ENCODE data around the gene ZSWIM2.
"Not testable (repeated sequence)": the region's sequence is repeated elsewhere in the genome, so short reads cannot be mapped to it uniquely, and the experiment has no call there.

The ZSWIM2 gene

DNA sequence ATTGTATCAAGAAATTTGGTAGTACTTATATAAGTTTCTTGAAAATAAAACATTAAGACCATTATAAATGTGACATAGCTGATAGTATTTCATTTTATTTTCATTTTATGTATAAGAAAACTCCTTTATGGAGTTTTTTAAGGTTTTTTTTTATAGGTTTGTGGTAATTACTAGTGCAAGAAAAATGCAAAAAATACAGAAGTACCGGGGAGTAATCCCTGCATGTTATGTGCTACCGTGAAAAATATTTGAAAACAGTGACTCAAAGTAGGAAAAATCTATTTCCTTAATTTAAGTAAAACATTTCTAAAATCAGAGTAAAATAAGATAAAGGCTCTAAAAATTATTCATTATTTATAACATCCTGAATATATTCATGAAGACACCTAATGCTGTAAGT is 21.6 kb downstream of the ZSWIM2 start:
- Histone ChIP-seq H3K4me2 (no peak overlapping the region), H3K79me2 (ENCODE audit: insufficient read depth, low read depth) (no peaks in the 10 kb centered on the region), H3K4me3 (IDR thresholded peaks at IDR 0.05; ENCODE audit: insufficient read depth, low read depth, low read length) (no peak overlapping the region), H3K27me3 (ENCODE audit: insufficient read depth, low read depth) (no peaks in the 10 kb centered on the region), H3K36me3 (ENCODE audit: insufficient read depth) (no peaks in the 10 kb centered on the region), H3K27ac (no peak overlapping the region), H3K9ac (no peak overlapping the region), H2AFZ (ENCODE audit: low read depth) (no peak overlapping the region), H4K20me1 (ENCODE audit: insufficient read depth) (no peaks in the 10 kb centered on the region), H3K4me1 (ENCODE audit: low read depth, poor library complexity, severe bottlenecking) (no peaks in the 10 kb centered on the region)
- no peak for TF ChIP-seq CTCF (conservative IDR thresholded peaks at IDR 0.05; ENCODE audit: low read depth, low read length)

- Histone ChIP-seq H3K9ac (no peak overlapping the region), H3K4me3 (IDR thresholded peaks at IDR 0.05; ENCODE audit: insufficient read depth, low read depth, low read length) (no peak overlapping the region), H2AFZ (ENCODE audit: low read depth) (no peak overlapping the region), H3K4me1 (ENCODE audit: low read depth, poor library complexity, severe bottlenecking) (no peaks in the 10 kb centered on the region), H3K27ac (no peak overlapping the region), H3K27me3 (ENCODE audit: insufficient read depth, low read depth) (no peaks in the 10 kb centered on the region), H3K4me2 (no peak overlapping the region), H3K36me3 (ENCODE audit: insufficient read depth) (no peaks in the 10 kb centered on the region), H3K79me2 (ENCODE audit: insufficient read depth, low read depth) (no peaks in the 10 kb centered on the region), H4K20me1 (ENCODE audit: insufficient read depth) (no peaks in the 10 kb centered on the region)
- no peak for TF ChIP-seq CTCF (conservative IDR thresholded peaks at IDR 0.05; ENCODE audit: low read depth, low read length)
Observed at GRCh38 chr2:186822323-186822722, 26.6 kb downstream of the ZSWIM2 start.

DNA sequence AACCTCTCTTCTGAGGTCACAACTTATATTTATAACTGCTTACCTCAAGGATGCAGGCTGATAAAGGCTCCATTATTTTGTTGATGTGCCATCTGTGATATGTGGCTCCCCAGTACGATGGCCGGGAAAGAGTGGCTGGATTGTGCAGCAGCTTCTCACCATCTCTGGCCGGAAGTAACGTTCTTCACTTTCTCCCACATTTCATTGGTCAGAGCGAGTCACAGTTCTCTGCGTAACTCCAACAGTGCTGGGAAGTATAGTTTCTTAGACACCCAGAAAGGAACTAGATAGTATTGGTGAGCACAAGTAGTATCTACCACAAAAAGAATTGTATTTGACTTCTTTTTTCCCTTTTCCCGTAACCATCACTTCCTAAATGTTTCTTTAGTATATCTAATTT is 28.7 kb downstream of the ZSWIM2 start:
- H3K27me3 ChIP-seq (ENCODE audit: insufficient read depth, low read depth), result no peaks in the 10 kb centered on the region
- H3K36me3 ChIP-seq (ENCODE audit: insufficient read depth), result no peaks in the 10 kb centered on the region
- TF ChIP-seq CTCF (conservative IDR thresholded peaks at IDR 0.05; ENCODE audit: low read depth, low read length), result no peak
- no peak overlapping the region for H3K9ac ChIP-seq
- no peaks in the 10 kb centered on the region for H3K4me1 ChIP-seq (ENCODE audit: low read depth, poor library complexity, severe bottlenecking)
- H3K79me2 ChIP-seq (ENCODE audit: insufficient read depth, low read depth), result no peaks in the 10 kb centered on the region
- H4K20me1 ChIP-seq (ENCODE audit: insufficient read depth), result no peaks in the 10 kb centered on the region
- H3K4me3 ChIP-seq (IDR thresholded peaks at IDR 0.05; ENCODE audit: insufficient read depth, low read depth, low read length), result no peak overlapping the region
- H3K4me2 ChIP-seq, result no peak overlapping the region
- H2AFZ ChIP-seq (ENCODE audit: low read depth), result no peak overlapping the region
- H3K27ac ChIP-seq, result no peak overlapping the region

GRCh38 chr2:186811760-186812159 is 37.2 kb downstream of the ZSWIM2 start:
- not testable (repeated sequence) for H3K4me2 ChIP-seq; H4K20me1 ChIP-seq (ENCODE audit: insufficient read depth); H3K79me2 ChIP-seq (ENCODE audit: insufficient read depth, low read depth); H2AFZ ChIP-seq (ENCODE audit: low read depth); H3K27ac ChIP-seq; H3K36me3 ChIP-seq (ENCODE audit: insufficient read depth); H3K4me3 ChIP-seq (IDR thresholded peaks at IDR 0.05; ENCODE audit: insufficient read depth, low read depth, low read length); H3K9ac ChIP-seq; H3K27me3 ChIP-seq (ENCODE audit: insufficient read depth, low read depth); H3K4me1 ChIP-seq (ENCODE audit: low read depth, poor library complexity, severe bottlenecking)

DNA sequence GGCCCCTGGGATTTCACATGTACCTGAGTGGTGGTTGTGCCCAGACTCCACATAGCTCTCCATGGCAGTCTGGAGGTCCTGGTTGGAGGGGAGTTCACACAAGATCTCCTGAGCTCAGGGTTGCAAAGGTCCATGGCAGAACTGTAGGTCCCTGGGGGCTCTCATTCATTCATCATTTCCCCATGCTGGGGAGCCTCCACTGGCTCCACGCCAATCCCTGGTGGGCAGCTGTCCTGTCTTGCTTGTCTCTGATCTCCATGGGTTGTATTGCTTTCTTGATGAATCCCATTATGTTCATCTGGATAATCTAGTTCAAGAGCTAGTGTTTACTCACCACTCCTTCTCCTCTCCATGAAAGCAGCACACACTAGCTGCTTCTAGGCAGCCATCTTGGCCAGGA is 42.4 kb downstream of the ZSWIM2 start:
- H3K27ac ChIP-seq, result no peak overlapping the region
- H4K20me1 ChIP-seq (ENCODE audit: insufficient read depth), result no peaks in the 10 kb centered on the region
- H3K4me1 ChIP-seq (ENCODE audit: low read depth, poor library complexity, severe bottlenecking), result no peaks in the 10 kb centered on the region
- no peak overlapping the region for H2AFZ ChIP-seq (ENCODE audit: low read depth)
- H3K27me3 ChIP-seq (ENCODE audit: insufficient read depth, low read depth), result no peaks in the 10 kb centered on the region
- H3K9ac ChIP-seq, result no peak overlapping the region
- H3K36me3 ChIP-seq (ENCODE audit: insufficient read depth), result no peaks in the 10 kb centered on the region
- TF ChIP-seq CTCF (conservative IDR thresholded peaks at IDR 0.05; ENCODE audit: low read depth, low read length), result no peak
- no peak overlapping the region for H3K4me3 ChIP-seq (IDR thresholded peaks at IDR 0.05; ENCODE audit: insufficient read depth, low read depth, low read length)
- no peaks in the 10 kb centered on the region for H3K79me2 ChIP-seq (ENCODE audit: insufficient read depth, low read depth)
- no peak overlapping the region for H3K4me2 ChIP-seq

- not testable (repeated sequence) for H3K4me3 ChIP-seq (IDR thresholded peaks at IDR 0.05; ENCODE audit: insufficient read depth, low read depth, low read length); H3K79me2 ChIP-seq (ENCODE audit: insufficient read depth, low read depth); H3K9ac ChIP-seq; H3K36me3 ChIP-seq (ENCODE audit: insufficient read depth); H2AFZ ChIP-seq (ENCODE audit: low read depth); H4K20me1 ChIP-seq (ENCODE audit: insufficient read depth); H3K4me2 ChIP-seq; H3K27ac ChIP-seq; H3K27me3 ChIP-seq (ENCODE audit: insufficient read depth, low read depth); H3K4me1 ChIP-seq (ENCODE audit: low read depth, poor library complexity, severe bottlenecking)
Observed at GRCh38 chr2:186798604-186799003, 50.4 kb downstream of the ZSWIM2 start.

All from KMS-11 (cell line).